Stimulated activated CD4-positive, alpha-beta T cell treated with anti-CD3 and anti-CD28 coated beads, Interleukin-4, amount 100 ng/mL, for 48 hours (primary cell): ENCODE data around the gene CD48.
A peak's percentile ranks its signal among the peaks of the same experiment; 100 is the strongest.
"Not testable (repeated sequence)": the region's sequence is repeated elsewhere in the genome, so short reads cannot be mapped to it uniquely, and the experiment has no call there.

Experiments
- DNase-seq, 2 donors: peaks; one replicate each; pipeline ENCODE4 v3.0.0-alpha.2; 2020; ENCODE audit warnings: low read depth in 2 of 2

CD48 gene

DNA sequence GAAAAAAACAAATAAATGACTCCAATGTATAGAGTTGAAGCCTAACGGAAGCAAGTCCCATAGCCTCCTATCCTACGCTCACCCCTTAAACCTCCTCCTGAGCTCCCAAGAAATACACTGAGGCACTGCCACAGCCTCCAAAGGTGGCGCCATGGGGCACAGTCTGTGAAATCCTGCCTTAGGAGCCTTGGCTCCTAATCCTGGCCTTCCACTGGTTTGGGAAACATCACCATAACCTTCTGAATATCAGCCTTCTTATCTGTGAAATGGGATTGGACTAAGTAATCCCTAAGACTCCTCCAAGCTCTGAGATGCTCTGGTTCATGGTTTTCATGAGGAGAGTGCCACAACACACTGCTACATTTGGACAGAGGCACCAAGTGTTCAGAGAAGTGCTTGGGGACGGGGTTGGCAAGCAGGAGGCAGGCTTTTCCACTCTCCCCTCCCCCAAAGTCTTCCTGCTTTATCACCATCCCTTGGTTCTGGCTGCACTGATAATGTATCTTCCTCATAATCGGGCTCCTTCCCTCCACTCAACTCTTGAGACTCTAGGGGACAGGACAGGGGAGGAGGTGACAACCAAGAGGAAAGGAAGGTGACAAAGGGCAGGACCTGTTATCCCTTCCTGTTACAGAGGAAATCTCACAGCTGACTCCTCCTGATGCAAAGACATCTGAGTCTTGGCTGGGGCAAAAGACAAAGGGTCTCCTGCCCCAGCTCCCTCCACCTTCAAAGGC, 30.2 kb upstream of the CD48 start:
- DNase-seq, result no peak

DNA sequence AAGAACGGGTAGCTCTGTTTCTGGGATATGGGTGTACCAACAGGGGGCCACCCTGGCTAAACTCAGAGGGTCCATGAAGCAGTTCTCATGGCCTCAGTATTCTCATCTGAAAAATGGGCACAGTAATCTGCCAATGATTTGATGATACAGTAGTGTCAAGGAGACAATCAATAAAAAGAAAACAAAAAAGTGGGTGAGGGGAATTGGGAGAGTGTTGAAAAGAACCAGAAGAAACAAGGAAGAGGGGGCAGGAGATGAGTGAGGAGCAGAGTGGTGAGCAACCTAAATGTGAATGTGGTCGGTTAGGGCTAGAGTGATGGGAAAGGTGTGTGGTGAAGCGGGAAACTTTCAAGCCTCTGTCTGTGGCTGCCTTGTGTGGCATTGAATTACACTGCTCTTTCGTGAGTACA, 29.5 kb upstream of the CD48 start:
- no peak for DNase-seq

DNA sequence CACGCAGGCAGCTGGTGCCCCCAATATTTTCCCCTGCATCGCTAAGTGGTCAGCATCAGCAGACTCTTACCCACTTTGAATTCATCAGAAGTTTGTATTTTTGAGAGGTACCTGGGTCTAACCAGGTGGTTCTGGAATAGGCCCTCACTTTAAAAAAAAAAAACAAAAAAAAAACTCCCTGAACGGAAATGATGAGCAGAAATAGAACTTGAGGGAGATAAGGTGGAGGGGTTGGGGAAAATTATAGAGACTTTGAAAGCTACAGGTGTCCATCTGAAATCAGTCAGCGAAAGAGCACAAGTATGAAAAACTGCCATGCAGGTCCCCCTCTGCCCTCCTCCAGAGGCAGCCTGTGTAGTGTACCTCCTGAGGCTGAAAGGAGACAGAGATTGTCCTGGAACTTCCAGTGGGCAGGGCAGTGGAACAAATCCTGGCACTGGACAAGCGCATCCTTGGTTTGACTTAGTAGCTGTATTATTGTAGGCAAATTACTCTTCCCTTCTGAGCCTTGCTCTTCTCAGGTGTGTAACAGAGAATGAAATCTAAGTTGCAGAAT, 28.6 kb upstream of the CD48 start:
- DNase-seq, result no peak

DNA sequence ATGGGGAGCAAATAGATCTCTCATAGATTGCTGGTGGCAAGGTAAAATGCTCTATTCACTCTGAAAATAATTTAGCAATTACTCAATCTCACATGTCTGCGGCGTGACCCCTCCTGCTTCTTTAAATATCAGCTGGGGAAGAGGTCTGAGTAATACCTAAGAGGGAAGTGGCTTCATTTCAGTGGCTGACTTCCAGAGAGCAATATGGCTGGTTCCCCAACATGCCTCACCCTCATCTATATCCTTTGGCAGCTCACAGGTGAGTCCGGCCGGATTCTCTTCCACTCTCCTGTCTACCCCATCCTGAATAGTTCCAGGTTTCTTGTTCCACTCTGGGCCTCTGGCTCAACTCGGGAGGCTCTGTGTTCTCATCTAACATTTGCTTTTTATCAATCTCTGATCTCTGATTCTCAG, 27.5 kb upstream of the CD48 start, which contains the start of gene SLAMF7:
Gene SLAMF7, plus strand, starts transcription at position 150 of the 414 bp plus-strand sequence. Its CDS starts 55 bp downstream, at position 205.
- DNase-seq, result no peak

DNA sequence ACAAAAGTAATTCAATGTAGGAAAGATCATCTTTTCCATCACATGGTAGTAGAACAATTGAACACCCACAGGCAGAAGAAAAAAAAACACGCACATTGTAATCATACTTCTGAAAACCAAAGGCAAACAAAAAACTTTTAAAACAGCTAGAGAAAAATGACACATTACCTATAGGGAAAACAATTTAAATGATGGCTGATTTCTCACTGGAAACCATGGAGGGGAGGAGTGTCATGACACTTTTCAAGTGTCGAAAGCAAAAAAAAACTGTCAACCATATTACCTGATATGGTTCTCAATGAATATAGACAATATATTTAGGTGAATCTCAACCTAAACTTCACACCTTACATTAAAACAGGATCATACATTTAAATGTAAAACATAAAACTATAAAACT, 26.6 kb upstream of the CD48 start:
- DNase-seq, result no peak

DNA sequence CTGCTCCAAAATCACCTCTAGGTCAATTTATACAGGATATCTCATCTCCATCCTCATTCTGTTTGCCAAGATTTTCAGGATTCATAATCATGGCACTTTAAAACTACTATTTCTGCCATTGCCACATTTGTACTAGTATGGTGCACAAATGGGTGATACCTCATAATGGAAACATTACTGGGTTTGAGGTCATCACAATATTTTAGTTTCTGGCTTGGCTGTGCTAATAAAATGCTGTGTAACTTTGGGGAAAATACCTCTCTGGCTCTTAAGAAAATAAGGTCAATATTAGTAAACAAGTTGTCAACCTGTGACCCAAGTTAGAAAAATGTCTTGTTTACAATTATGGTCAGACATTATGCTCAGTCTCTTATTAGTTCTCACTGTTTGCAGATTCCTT, 22.7 kb upstream of the CD48 start:
- no peak for DNase-seq

DNA sequence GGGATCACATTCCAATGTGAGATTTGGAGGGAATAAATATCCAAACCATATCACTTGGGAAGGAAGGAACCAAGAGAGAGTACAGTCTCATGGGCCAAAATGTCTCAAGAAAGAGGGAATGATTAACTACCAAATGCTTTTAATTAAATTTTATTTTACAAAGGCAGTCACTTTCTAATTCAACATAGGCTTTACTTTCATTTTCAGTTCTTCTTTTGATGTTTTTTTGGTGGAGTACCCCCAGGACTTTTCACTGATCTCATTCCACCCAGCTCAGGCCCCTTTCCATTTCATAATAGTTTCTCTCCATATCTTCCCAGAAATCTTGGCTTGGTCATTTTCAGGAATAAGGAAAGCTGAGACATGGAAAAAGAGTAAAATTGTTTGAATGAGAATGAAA, 22.3 kb upstream of the CD48 start:
- no peak for DNase-seq

DNA sequence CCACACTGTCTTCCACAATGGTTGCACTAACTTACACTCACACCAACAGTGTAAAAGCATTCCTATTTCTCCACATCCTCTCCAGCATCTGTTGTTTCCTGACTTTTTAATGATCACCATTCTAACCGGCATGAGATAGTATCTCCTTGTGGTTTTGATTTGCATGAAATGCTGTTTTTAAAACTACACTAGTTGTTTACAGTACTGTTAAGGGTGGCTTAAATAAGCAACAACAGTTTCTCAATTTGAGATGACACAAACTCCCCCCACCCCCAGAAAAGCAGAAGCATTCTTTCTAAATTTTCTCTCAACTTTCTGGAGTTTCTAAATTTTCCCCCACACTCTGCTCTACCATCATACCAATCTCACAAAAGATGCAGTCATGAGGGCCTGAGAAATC, 20.4 kb upstream of the CD48 start:
- DNase-seq, result no peak

DNA sequence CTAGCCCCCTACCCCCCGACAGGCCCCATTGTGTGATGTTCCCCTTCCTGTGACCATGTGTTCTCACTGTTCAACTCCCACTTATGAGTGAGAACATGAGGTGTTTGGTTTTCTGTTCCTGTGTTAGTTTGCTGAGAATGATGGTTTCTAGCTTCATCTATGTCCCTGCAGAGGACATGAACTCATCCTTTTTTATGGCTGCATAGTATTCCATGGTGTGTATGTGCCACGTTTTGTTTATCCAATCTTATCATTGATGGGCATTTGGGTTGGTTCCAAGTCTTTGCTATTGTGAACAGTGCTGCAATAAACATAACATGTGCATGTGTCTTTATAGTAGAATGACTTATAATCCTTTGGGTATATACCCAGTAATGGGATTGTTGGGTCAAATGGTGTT, 19.9 kb upstream of the CD48 start:
- DNase-seq, result not testable (repeated sequence)

DNA sequence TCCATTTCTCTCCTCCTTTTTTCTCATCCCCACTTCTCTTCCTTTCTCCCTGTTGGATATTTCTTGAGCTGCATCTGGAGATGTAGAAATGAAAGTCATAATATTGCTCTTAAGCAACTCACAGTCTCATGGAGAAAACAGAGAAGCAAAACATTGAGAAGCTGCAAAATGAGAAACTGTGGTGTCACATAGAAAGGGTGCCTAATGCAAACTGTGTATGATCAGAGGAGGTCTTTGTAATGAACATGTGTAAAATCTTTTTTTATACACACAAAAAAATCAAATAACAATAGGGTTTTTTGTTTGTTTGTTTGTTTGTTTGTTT, 15.7 kb upstream of the CD48 start:
- DNase-seq, result no peak

DNA sequence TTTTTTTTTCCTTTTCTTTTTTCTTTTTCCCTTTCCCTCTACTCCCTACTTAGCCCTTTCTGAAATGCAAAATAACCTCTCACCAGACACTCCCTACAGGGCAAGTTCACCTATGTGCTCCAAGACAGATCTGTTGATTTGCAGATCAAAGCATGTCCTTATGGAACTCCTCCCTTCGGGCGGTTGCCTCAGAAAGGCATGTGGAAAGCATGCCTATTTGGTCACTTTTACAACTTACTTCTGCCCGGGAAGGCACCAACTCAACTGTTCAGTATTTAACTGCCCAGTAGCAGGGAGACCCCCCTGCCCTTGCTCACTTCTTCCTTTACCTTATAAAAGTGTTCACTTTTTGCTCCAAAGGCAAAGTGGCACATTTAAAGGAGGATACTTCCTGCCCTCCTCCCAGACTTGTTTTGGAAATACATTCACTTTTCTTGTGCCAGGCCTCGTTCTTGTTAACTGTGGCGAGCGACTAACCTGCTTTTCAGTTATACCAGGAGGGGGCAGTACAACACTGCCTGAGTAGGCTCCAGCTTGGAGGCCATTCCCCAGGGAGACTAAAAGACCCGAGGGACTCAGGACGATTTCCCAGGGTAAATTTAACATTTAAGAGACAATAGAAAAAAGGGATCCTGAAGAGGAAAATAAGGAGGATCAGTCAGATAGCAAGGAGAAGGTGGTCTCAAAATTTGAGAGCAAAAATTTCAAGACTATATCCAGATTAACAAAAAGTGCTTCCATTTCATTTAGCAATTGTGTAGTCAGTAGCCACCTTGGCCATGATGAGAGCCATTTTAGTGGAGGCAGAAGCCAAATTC, 15.1 kb upstream of the CD48 start:
- DNase-seq, result peak in 1 of 2 donors; percentile 46

DNA sequence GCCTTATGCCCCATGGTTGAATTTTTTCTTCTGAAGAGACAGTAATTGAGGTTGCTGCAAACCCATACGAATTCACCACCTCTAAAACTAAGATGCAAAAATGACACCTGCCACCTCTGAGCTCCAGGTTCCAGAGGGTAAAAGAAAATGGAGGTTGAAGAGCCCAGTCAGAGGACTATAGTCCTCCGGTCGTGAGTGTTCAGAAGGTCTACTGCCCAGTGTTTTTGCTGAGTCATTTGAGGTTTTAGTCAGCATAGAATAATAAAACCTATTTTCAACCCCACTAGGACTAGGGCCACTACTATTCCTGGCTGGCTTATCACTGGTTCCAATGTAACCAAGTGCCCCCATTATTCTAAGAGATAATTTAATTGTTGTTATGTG, 14.5 kb upstream of the CD48 start:
- DNase-seq, result no peak

DNA sequence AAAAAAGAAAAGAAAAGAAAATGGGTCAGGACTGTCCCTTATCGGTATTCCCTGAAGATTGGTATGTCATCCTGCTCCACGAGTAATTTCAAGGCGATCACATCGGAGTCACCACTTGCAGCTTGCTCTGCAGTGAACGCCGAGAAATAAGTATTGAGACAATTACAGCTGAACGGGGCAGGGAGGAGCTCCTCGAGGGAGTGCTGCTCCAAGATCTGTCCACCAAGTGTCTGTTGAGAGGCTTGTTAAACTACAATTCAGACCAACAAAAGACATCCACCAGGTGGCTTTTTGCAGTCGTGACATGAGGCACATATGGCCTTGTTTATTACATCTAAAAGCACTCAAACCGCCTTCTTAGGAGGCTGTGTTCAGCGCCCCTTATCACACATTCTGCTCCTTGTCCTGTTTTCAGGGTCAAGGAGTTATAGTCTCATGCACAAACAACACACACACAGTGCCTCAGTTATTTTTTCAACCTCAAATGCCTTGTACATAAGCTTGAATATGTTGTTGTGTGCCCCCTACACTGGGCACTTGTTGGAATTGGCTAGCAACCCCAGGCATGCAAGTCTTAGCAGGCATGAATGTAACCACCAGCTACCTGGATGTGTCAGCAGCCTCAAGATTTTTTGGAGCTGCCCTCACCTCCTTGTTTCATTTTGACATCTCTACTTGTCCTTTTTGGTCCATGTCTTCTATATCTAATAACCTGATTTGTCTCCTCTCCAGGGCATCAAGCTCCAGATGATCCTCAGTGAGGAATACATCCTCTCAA, 13.0 kb upstream of the CD48 start:
- no peak for DNase-seq

DNA sequence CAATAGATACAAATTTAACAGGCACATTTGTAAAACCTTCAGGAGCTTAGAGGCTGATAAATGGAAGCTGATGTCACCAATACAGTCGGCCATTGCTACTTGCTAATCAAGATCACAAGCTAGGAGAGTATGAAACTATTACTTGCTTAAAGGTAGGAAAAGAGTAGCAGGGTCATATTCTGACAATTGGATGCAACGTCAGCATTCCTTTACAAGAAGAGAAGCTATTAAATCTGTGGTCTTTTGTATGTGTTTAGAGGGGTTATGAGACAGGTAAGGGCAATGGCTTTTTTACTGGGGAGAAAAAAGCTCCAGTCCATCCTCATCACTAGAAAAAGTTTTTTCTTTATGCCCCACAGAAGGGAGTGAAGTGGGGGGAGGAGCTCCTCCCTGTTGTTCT, 11.7 kb upstream of the CD48 start:
- DNase-seq, result no peak

DNA sequence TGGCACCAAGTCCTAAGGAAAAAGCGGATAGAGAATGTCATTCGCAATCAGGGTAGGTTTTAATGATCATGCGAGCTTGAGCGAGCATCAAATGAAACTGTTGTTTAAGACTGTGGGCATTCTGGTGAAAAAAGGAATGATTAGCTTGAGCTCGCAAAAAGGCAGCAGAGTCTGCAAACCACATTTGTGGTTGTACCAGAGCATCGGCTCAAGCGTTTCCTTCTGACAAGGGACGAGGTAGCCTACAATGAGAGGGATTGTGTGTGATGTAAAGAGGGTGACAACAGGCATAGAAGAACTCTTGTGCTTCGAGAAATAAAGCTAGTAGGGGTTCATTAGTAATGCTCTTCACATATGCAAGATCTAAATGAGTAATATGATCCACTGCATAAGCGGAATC, 11.1 kb upstream of the CD48 start:
- no peak for DNase-seq

DNA sequence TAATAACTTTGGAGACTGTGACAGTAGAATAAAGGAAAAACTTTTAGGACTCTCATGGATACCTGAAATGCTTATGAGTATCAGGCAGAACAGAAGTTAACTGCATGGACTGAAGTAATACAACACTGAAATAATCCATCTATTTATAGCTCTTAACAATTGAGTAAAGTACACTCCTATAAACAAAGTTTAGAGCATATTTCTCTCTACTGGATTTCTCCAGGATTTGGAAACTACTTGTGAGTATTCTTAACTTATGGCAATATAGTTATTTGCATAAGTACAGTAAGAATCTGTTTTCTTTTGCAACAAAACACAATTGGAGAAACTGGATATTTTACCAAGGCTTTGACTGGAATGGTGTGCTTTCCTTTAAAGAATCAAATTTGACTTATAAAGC, 9.9 kb upstream of the CD48 start:
- no peak for DNase-seq

DNA sequence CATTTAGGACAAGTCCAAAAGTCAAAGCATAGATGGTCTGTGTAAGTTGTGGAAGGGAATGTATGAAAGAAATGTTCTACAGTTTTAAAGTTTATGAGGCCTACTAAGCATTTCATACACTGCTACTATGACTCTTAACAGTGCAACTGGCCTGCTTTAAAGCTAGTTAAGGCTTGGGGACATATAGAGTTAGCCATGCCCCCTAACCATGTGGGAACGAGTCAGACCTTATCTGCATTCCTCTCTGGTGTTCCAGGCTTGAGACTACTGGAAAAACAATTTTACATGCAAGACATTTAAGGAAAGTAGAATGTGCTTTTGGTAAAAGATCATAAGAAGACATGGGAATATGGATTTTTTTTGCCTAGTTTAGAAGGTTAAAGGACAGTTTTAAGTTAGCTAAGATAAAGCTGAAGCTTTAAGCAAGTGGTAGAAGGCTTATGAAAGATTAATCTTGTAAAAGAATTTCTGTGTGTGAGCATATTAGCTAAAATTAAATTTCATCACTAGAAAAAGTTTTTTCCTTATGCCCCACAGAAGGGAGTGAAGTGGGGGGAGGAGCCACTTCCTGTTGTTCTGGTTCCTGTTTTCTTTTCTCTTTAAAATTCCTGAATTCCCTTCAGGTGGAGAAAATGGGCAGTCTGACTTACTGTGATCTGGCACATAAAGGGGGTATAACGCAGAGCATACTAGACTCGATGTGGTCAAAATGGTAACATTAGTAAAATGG, 8.9 kb upstream of the CD48 start:
- no peak for DNase-seq

DNA sequence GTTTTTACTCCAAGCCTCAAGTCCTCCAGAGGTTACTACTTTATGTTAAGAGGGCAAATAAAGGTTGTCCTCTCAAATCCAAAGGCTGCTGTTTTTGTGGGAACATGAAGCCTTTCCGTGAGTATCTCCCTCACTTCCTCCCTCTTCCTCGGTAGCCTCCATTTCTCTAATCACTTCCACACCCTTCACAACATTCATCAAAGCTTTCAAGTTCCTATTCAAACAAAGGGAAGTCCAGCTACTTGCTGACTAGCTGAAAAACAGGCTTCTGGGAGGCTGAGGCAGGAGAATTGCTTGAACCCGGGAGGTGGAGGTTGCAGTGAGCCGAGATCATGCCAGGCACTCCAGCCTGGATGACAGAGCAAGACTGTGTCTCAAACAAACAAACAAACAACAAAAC, 6.6 kb upstream of the CD48 start:
- no peak for DNase-seq

DNA sequence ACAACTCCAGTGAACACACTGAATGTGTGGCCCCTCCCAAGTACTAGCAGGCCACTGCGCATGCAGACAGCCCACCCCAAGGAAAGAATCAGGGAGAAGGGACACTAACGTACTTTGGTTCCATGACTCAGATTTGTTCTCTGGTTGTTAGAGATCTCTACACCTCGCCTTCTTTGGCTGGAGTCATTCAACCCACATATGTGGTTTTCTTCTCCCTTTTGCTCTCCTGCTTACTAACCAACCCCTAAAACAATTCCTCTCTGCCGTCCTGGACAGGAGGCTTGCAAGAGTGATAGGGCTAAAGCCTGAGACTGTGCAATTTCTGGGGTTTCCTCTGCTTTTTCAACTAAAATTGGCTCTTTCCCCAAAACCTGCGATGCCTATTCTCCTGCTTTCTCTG, 5.7 kb upstream of the CD48 start:
- DNase-seq, result no peak

DNA sequence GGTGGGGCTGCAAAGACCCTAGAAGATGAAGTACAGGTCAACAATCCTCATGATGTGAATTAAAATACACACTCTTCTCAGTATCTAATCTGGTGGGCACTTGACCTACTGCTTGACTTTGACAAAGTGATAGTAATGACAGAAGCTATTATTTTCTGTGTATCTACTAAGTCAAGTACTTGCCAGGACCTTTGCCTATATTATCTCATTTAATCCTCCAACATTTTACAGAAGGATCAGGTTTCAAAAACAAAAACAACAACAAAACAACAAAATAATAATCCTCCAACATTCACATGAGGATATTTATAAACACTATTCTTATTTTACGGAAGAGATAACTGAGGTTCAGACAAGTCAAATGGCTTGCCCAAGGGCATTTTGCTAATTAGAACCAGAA, 4.4 kb upstream of the CD48 start:
- DNase-seq, result no peak

DNA sequence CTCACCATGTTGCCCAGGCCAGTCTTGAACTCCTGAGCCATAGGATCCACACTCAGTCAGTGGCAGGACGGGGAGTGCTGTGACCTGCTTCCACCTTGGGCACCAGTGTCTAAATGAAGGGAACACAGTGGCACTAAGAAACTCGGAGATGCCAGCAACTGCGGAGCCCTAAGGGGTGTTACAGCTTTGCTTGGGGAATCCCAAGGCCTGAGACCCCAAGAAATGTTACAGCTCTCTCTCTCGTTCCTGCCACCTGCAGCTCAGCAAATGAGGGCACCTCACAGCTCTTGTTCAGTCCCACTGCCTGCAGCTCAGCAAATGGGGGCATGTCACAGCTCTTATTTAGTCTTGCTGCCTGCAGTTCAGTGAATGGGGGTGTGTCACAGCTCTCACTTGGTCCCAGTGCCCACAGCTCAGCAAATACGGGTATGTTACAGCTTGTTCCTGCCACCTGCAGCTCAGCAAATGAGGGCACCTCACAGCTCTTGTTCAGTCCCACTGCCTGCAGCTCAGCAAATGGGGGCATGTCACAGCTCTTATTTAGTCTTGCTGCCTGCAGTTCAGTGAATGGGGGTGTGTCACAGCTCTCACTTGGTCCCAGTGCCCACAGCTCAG, 2.5 kb upstream of the CD48 start:
- not testable (repeated sequence) for DNase-seq
